Stimulated activated effector memory CD8-positive, alpha-beta T cell treated with anti-CD3 and anti-CD28 coated beads, Interleukin-12 subunit alpha, Interleukin-12 subunit beta, amount 100 ng/mL, for 72 hours (primary cell): ENCODE results near the gene LRRC4C.

Source experiments
- ATAC-seq: fragments of 150-1000 bp; cut with Tn5 transposase; 2 replicates; pipeline ENCODE4 v1.10.0; 2021
- DNase-seq, 2 donors: peaks; one replicate each; pipeline ENCODE4 v3.0.0; 2021 to 2022; ENCODE audit warnings: low spot score in 2 of 2
- H3K27ac Mint-ChIP-seq: one replicate; pipeline ENCODE4 v1.8.0; 2022; ENCODE audit warnings: mild to moderate bottlenecking, mixed read lengths
- H3K36me3 Mint-ChIP-seq: one replicate; pipeline ENCODE4 v1.8.0; 2022; ENCODE audit warnings: mild to moderate bottlenecking, mixed read lengths
- H3K4me1 Mint-ChIP-seq: one replicate; pipeline ENCODE4 v1.8.0; 2022; ENCODE audit warnings: mixed read lengths
- H3K4me3 Mint-ChIP-seq: one replicate; pipeline ENCODE4 v1.8.0; 2022; ENCODE audit warnings: mild to moderate bottlenecking, mixed read lengths
- H3K9me3 Mint-ChIP-seq: one replicate; pipeline ENCODE4 v1.8.0; 2022; ENCODE audit warnings: mixed read lengths

The LRRC4C gene

GRCh38 chr11:40825201-40825834, 634.1 kb downstream of the LRRC4C start:
- Mint-ChIP-seq H3K27ac (no peak overlapping the region), H3K36me3 (no peaks in the 10 kb centered on the region), H3K4me1 (no peaks in the 10 kb centered on the region)

GRCh38 chr11:40819230-40819629, 640.2 kb downstream of the LRRC4C start:
- ATAC-seq = no peak
- H3K36me3 Mint-ChIP-seq = no peaks in the 10 kb centered on the region
- no peak for DNase-seq
- no peak overlapping the region for H3K4me3 Mint-ChIP-seq
- no peaks in the 10 kb centered on the region for H3K4me1 Mint-ChIP-seq
- peaks cover 21% of the 10 kb centered on the region for H3K9me3 Mint-ChIP-seq
- no peak overlapping the region for H3K27ac Mint-ChIP-seq

More at GRCh38 chr11:40825201-40825834, 634.1 kb downstream of the LRRC4C start:
- no peak overlapping the region for H3K4me3 Mint-ChIP-seq
- ATAC-seq (no peak), DNase-seq (no peak)
- H3K9me3 Mint-ChIP-seq = peaks cover 16% of the 10 kb centered on the region

GRCh38 chr11:40816976-40817375, 642.5 kb downstream of the LRRC4C start:
- no peak for DNase-seq
- no peak overlapping the region for H3K27ac Mint-ChIP-seq
- H3K4me1 Mint-ChIP-seq = no peaks in the 10 kb centered on the region
- ATAC-seq = no peak
- H3K36me3 Mint-ChIP-seq = no peaks in the 10 kb centered on the region
- peaks cover 20% of the 10 kb centered on the region for H3K9me3 Mint-ChIP-seq
- no peak overlapping the region for H3K4me3 Mint-ChIP-seq

GRCh38 chr11:40797981-40798380, 661.5 kb downstream of the LRRC4C start:
- DNase-seq (no peak), ATAC-seq (no peak)
- Mint-ChIP-seq H3K36me3 (no peaks in the 10 kb centered on the region), H3K4me3 (no peak overlapping the region), H3K9me3 (peaks cover 23% of the 10 kb centered on the region), H3K27ac (no peak overlapping the region), H3K4me1 (no peaks in the 10 kb centered on the region)

- no peak overlapping the region for H3K4me3 Mint-ChIP-seq
- H3K36me3 Mint-ChIP-seq = no peaks in the 10 kb centered on the region
- H3K9me3 Mint-ChIP-seq = peaks cover 14% of the 10 kb centered on the region
- DNase-seq = no peak
- ATAC-seq = no peak
- H3K4me1 Mint-ChIP-seq = no peaks in the 10 kb centered on the region
- no peak overlapping the region for H3K27ac Mint-ChIP-seq
Observed at GRCh38 chr11:40787224-40787623, 672.2 kb downstream of the LRRC4C start.

- Mint-ChIP-seq H3K27ac (no peak overlapping the region), H3K4me1 (no peaks in the 10 kb centered on the region), H3K9me3 (peaks cover 24% of the 10 kb centered on the region), H3K36me3 (no peaks in the 10 kb centered on the region), H3K4me3 (no peak overlapping the region)
- DNase-seq (no peak), ATAC-seq (no peak)
Observed at GRCh38 chr11:40763046-40763445, 696.4 kb downstream of the LRRC4C start.

GRCh38 chr11:40759341-40759740, 700.1 kb downstream of the LRRC4C start:
- H3K4me3 Mint-ChIP-seq = no peak overlapping the region
- H3K27ac Mint-ChIP-seq = no peak overlapping the region
- H3K4me1 Mint-ChIP-seq = no peaks in the 10 kb centered on the region
- no peaks in the 10 kb centered on the region for H3K36me3 Mint-ChIP-seq
- no peak for DNase-seq
- peaks cover 15% of the 10 kb centered on the region for H3K9me3 Mint-ChIP-seq
- ATAC-seq = no peak

GRCh38 chr11:40754297-40754696, 705.2 kb downstream of the LRRC4C start:
- Mint-ChIP-seq H3K36me3 (no peaks in the 10 kb centered on the region), H3K4me1 (no peaks in the 10 kb centered on the region), H3K27ac (no peak overlapping the region), H3K4me3 (no peak overlapping the region), H3K9me3 (peaks cover 28% of the 10 kb centered on the region)
- DNase-seq (no peak), ATAC-seq (no peak)

GRCh38 chr11:40746282-40746681, 713.2 kb downstream of the LRRC4C start:
- Mint-ChIP-seq H3K9me3 (peaks cover 25% of the 10 kb centered on the region), H3K4me3 (no peak overlapping the region), H3K36me3 (no peaks in the 10 kb centered on the region), H3K4me1 (no peaks in the 10 kb centered on the region), H3K27ac (no peak overlapping the region)
- ATAC-seq (no peak), DNase-seq (no peak)

GRCh38 chr11:40732132-40732531, 727.3 kb downstream of the LRRC4C start:
- ATAC-seq (no peak), DNase-seq (no peak)
- Mint-ChIP-seq H3K27ac (no peak overlapping the region), H3K9me3 (peaks cover 20% of the 10 kb centered on the region), H3K4me3 (no peak overlapping the region), H3K4me1 (no peaks in the 10 kb centered on the region), H3K36me3 (no peaks in the 10 kb centered on the region)

GRCh38 chr11:40722179-40722795, 737.2 kb downstream of the LRRC4C start:
- H3K9me3 Mint-ChIP-seq = peaks cover 34% of the 10 kb centered on the region
- no peak overlapping the region for H3K27ac Mint-ChIP-seq
- DNase-seq (no peak), ATAC-seq (no peak)
- H3K4me3 Mint-ChIP-seq = no peak overlapping the region
- H3K4me1 Mint-ChIP-seq = no peaks in the 10 kb centered on the region
- no peaks in the 10 kb centered on the region for H3K36me3 Mint-ChIP-seq

- Mint-ChIP-seq H3K4me3 (no peak overlapping the region), H3K36me3 (no peaks in the 10 kb centered on the region), H3K27ac (no peak overlapping the region), H3K4me1 (no peaks in the 10 kb centered on the region), H3K9me3 (peaks cover 21% of the 10 kb centered on the region)
- DNase-seq = no peak
- no peak for ATAC-seq
Observed at GRCh38 chr11:40716344-40717130, 742.9 kb downstream of the LRRC4C start.

- H3K4me1 Mint-ChIP-seq = no peaks in the 10 kb centered on the region
Observed at GRCh38 chr11:40713083-40713482, 746.4 kb downstream of the LRRC4C start.

GRCh38 chr11:40701027-40701426, 758.4 kb downstream of the LRRC4C start:
- DNase-seq (no peak), ATAC-seq (no peak)
- no peaks in the 10 kb centered on the region for H3K4me1 Mint-ChIP-seq
- H3K4me3 Mint-ChIP-seq = no peak overlapping the region
- peaks cover 11% of the 10 kb centered on the region for H3K9me3 Mint-ChIP-seq
- H3K27ac Mint-ChIP-seq = no peak overlapping the region
- no peaks in the 10 kb centered on the region for H3K36me3 Mint-ChIP-seq

More at GRCh38 chr11:40713083-40713482, 746.4 kb downstream of the LRRC4C start:
- Mint-ChIP-seq H3K9me3 (peaks cover 20% of the 10 kb centered on the region), H3K27ac (no peak overlapping the region), H3K36me3 (no peaks in the 10 kb centered on the region), H3K4me3 (no peak overlapping the region)
- no peak for ATAC-seq
- DNase-seq = no peak

GRCh38 chr11:40689823-40690222, 769.6 kb downstream of the LRRC4C start:
- ATAC-seq = no peak
- Mint-ChIP-seq H3K9me3 (peaks cover 14% of the 10 kb centered on the region), H3K27ac (no peak overlapping the region), H3K4me1 (no peaks in the 10 kb centered on the region), H3K36me3 (no peaks in the 10 kb centered on the region), H3K4me3 (no peak overlapping the region)
- no peak for DNase-seq

- Mint-ChIP-seq H3K9me3 (peaks cover 17% of the 10 kb centered on the region), H3K36me3 (no peaks in the 10 kb centered on the region), H3K4me3 (no peak overlapping the region), H3K4me1 (no peaks in the 10 kb centered on the region), H3K27ac (no peak overlapping the region)
- no peak for DNase-seq
- ATAC-seq = no peak
Observed at GRCh38 chr11:40688369-40688768, 771.1 kb downstream of the LRRC4C start.
